NCI-H446 (cell line): ENCODE results near the gene ABCC5.
A peak's percentile ranks its signal among the peaks of the same experiment; 100 is the strongest.
"Not testable (repeated sequence)": the region's sequence is repeated elsewhere in the genome, so short reads cannot be mapped to it uniquely, and the experiment has no call there.

Experiments used
- DNase-seq, 2 experiments: peaks; one replicate each; lab custom pipeline; 2025; lab: John Stamatoyannopoulos, UW

ABCC5 gene

GRCh38 chr3:184016169-184016570 is 1.5 kb downstream of the ABCC5 start:
- no peak for DNase-seq

GRCh38 chr3:184015381-184016019 is 2.2 kb downstream of the ABCC5 start:
- DNase-seq: peak in 1 of 2 experiments; percentile 16

GRCh38 chr3:184011937-184012889 is 5.5 kb downstream of the ABCC5 start:
- DNase-seq: no peak

- DNase-seq: no peak
Measured at GRCh38 chr3:184011230-184011876, 6.3 kb downstream of the ABCC5 start.

- DNase-seq: no peak
Measured at GRCh38 chr3:184008161-184008560, 9.5 kb downstream of the ABCC5 start.

- DNase-seq: not testable (repeated sequence)
Measured at GRCh38 chr3:184007143-184007813, 10.4 kb downstream of the ABCC5 start.

GRCh38 chr3:184005941-184006507 is 11.7 kb downstream of the ABCC5 start:
- no peak for DNase-seq

GRCh38 chr3:184004476-184004875 is 13.2 kb downstream of the ABCC5 start:
- DNase-seq: no peak

GRCh38 chr3:184003187-184003967 is 14.3 kb downstream of the ABCC5 start:
- DNase-seq: no peak

GRCh38 chr3:184002469-184002868 is 15.2 kb downstream of the ABCC5 start:
- DNase-seq: no peak

- no peak for DNase-seq
Measured at GRCh38 chr3:184001761-184002160, 15.9 kb downstream of the ABCC5 start.

GRCh38 chr3:183991403-183991802 is 26.3 kb downstream of the ABCC5 start:
- no peak for DNase-seq

- DNase-seq: no peak
Measured at GRCh38 chr3:183988216-183988790, 29.4 kb downstream of the ABCC5 start.

- DNase-seq: no peak
Measured at GRCh38 chr3:183987000-183987600, 30.6 kb downstream of the ABCC5 start.

GRCh38 chr3:183984749-183985729 is 32.6 kb downstream of the ABCC5 start:
- no peak for DNase-seq

- DNase-seq: no peak
Measured at GRCh38 chr3:183984127-183984740, 33.5 kb downstream of the ABCC5 start.

- no peak for DNase-seq
Measured at GRCh38 chr3:183981990-183982644, 35.6 kb downstream of the ABCC5 start.

- DNase-seq: no peak
Measured at GRCh38 chr3:183980403-183980802, 37.3 kb downstream of the ABCC5 start.
